HepG2 (cell line): ENCODE results near the gene SDC1. TPM values are rescaled to one million over a fixed set of nuclear protein-coding genes. Genes with fewer than 3 reads are reported as not detected.
A peak's percentile ranks its signal among the peaks of the same experiment; 100 is the strongest.

ENCODE experiments used
- E2F5 ChIP-seq: sonication (generic); formaldehyde crosslinking; conservative IDR thresholded peaks from 2 replicates; pipeline ENCODE4 v1.4.0; 2020; ENCODE audit warnings: missing genetic modification reagents
- HNRNPH1 ChIP-seq: fragments of 200-400 bp; formaldehyde crosslinking; optimal IDR thresholded peaks from 2 replicates; pipeline ENCODE3; 2017; ENCODE audit warnings: mild to moderate bottlenecking, low read depth, low read length
- HNRNPLL ChIP-seq: fragments of 200-400 bp; formaldehyde crosslinking; IDR thresholded peaks from 2 replicates; pipeline ENCODE4 v1.6.1; 2017; ENCODE audit warnings: mild to moderate bottlenecking, low read depth, low read length; ENCODE audit not compliant: poor library complexity, severe bottlenecking
- KMT2A ChIP-seq: sonication (generic); formaldehyde crosslinking; IDR thresholded peaks from 2 replicates; pipeline ENCODE4 v1.4.0; 2020; ENCODE audit warnings: missing genetic modification reagents
- LRRFIP1 ChIP-seq: sonication (generic); formaldehyde crosslinking; conservative IDR thresholded peaks from 2 replicates; pipeline ENCODE4 v1.4.0; 2020; ENCODE audit warnings: missing genetic modification reagents
- MLLT10 ChIP-seq: sonication (generic); formaldehyde crosslinking; IDR thresholded peaks from 2 replicates; pipeline ENCODE4 v1.4.0; 2020; ENCODE audit warnings: missing genetic modification reagents
- MTA1 ChIP-seq: sonication (generic); formaldehyde crosslinking; IDR thresholded peaks from 2 replicates; pipeline ENCODE4 v1.4.0; 2020; ENCODE audit warnings: missing genetic modification reagents, mild to moderate bottlenecking, borderline replicate concordance
- PHB2 ChIP-seq: fragments of 450-650 bp; IDR thresholded peaks from 2 replicates; pipeline ENCODE4 v1.6.1; 2018; ENCODE audit not compliant: partially characterized antibody
- RBFOX2 ChIP-seq: fragments of 200-400 bp; formaldehyde crosslinking; IDR thresholded peaks from 2 replicates; pipeline ENCODE4 v1.6.1; 2017; ENCODE audit warnings: low read depth, mild to moderate bottlenecking, low read length
- ZFX ChIP-seq: sonication (generic); formaldehyde crosslinking; IDR thresholded peaks from 2 replicates; pipeline ENCODE4 v1.4.0; 2020; ENCODE audit warnings: mild to moderate bottlenecking, low read depth, missing genetic modification reagents, moderate library complexity
- ZFY ChIP-seq: sonication (generic); formaldehyde crosslinking; IDR thresholded peaks from 2 replicates; pipeline ENCODE4 v1.4.0; 2020; ENCODE audit warnings: missing genetic modification reagents
- ZNF543 ChIP-seq: sonication (generic); formaldehyde crosslinking; IDR thresholded peaks from 2 replicates; pipeline ENCODE4 v1.4.0; 2020; ENCODE audit warnings: mild to moderate bottlenecking, missing genetic modification reagents
- ZNF616 ChIP-seq: sonication (generic); formaldehyde crosslinking; IDR thresholded peaks from 2 replicates; pipeline ENCODE4 v1.5.0; 2020; ENCODE audit warnings: low read depth, mild to moderate bottlenecking, missing genetic modification reagents
- ZNF7 ChIP-seq: IDR thresholded peaks from 2 replicates; pipeline ENCODE4 v1.6.1; 2016; ENCODE audit warnings: missing biosample characterization, missing genetic modification reagents
- ZNF768 ChIP-seq: sonication (generic); formaldehyde crosslinking; IDR thresholded peaks from 2 replicates; pipeline ENCODE4 v1.4.0; 2020; ENCODE audit warnings: missing genetic modification reagents
- polyA plus RNA-seq, 8 experiments: library from polyadenylated mRNA; depleted of rRNA in 3 of 8; stranded (reverse) in 7 of 8; unstranded in 1 of 8; fragments of >200 nt; fragmentation: Illumina TruSeq in 4 of 8; extraction: Trizol in 4 of 8; gene quantifications; 2 replicates each; pipeline versions ENCODE4 v1.2.1 to v1.2.3, GENCODE V29; 2011 to 2016; ENCODE audit warnings: low read depth in 4 of 8, missing spikeins in 1 of 8, mixed read lengths in 1 of 8; ENCODE audit not compliant: insufficient read depth in 1 of 8
- total RNA-seq, 5 experiments: library from RNA; depleted of rRNA; stranded (reverse); fragments of >200 nt; fragmentation: Illumina TruSeq; extraction: Trizol; gene quantifications; 2 replicates each; pipeline ENCODE4 v1.2.3, GENCODE V29; 2016; ENCODE audit warnings: low read depth in 1 of 5
- TF ChIP-seq, protein P1 (sequence below): sonication (generic); formaldehyde crosslinking; IDR thresholded peaks from 2 replicates; pipeline ENCODE4 v1.9.0; 2021; ENCODE audit warnings: missing genetic modification reagents, borderline replicate concordance

SDC1 gene
- total and polyA plus RNA-seq, 2 of the 13 experiments (the other 11 are each of a cell fraction or from before 2014, with no cell fraction given) = 108 to 119 TPM

DNA sequence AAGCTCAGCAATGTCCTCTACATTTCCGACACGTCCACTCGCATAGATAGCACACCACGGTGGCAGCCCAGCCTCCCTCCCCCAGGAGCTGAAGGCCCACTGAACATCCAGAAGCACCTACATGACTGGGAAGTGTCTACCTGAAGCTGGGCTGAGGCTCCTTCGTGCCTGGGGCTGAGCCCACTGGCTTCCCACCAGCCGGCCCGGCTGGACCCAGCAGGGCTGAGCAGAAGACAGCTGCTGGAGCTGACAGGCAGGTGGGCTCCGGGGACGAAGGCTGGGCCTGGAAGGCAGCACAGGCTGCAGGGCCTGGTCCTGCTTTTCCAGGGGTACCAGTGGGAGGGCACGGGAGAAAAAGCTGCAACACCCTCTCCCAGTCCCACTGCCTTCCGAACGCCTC, 13.5 kb downstream of the SDC1 start (continued):
- TF ChIP-seq HNRNPLL (peak; percentile 42), ZNF543 (0 out of 2 replicates have a peak, but pooled peaks have one; percentile 27), PHB2 (no peak), LRRFIP1 (CRISPR knock-in tag) (no peak), HNRNPH1 (no peak), MLLT10 (CRISPR knock-in tag) (no peak), ZNF768 (CRISPR knock-in tag) (peak; percentile 28; the same call in 1 of the 2 replicates), ZFX (CRISPR knock-in tag) (0 out of 2 replicates have a peak, but pooled peaks have one; percentile 35), RBFOX2 (0 out of 2 replicates have a peak, but pooled peaks have one; percentile 29), E2F5 (CRISPR knock-in tag) (no peak), ZNF616 (CRISPR knock-in tag) (no peak), ZNF7 (CRISPR knock-in tag) (no peak), ZFY (CRISPR knock-in tag) (0 out of 2 replicates have a peak, but pooled peaks have one; percentile 14), MTA1 (CRISPR knock-in tag) (peak; percentile 42; the same call in 1 of the 2 replicates), KMT2A (CRISPR knock-in tag) (0 out of 2 replicates have a peak, but pooled peaks have one; percentile 36)
- TF ChIP-seq, protein P1, sequence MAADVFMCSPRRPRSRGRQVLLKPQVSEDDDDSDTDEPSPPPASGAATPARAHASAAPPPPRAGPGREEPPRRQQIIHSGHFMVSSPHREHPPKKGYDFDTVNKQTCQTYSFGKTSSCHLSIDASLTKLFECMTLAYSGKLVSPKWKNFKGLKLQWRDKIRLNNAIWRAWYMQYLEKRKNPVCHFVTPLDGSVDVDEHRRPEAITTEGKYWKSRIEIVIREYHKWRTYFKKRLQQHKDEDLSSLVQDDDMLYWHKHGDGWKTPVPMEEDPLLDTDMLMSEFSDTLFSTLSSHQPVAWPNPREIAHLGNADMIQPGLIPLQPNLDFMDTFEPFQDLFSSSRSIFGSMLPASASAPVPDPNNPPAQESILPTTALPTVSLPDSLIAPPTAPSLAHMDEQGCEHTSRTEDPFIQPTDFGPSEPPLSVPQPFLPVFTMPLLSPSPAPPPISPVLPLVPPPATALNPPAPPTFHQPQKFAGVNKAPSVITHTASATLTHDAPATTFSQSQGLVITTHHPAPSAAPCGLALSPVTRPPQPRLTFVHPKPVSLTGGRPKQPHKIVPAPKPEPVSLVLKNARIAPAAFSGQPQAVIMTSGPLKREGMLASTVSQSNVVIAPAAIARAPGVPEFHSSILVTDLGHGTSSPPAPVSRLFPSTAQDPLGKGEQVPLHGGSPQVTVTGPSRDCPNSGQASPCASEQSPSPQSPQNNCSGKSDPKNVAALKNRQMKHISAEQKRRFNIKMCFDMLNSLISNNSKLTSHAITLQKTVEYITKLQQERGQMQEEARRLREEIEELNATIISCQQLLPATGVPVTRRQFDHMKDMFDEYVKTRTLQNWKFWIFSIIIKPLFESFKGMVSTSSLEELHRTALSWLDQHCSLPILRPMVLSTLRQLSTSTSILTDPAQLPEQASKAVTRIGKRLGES (CRISPR knock-in tag) = no peak
